ENCODE data around the gene LLGL2.
"Not testable (repeated sequence)": the region's sequence is repeated elsewhere in the genome, so short reads cannot be mapped to it uniquely, and the experiment has no call there.

The LLGL2 gene

GRCh38 chr17:75524970-75525805, at the start of gene LLGL2:
Gene LLGL2 (plus strand): TSS chr17:75525697. CDS start chr17:75543427, 17,730 bp downstream.
- DNase-seq (ENCODE audit: low read depth), result no peak

- DNase-seq (ENCODE audit: low read depth), result no peak
Measured at GRCh38 chr17:75475851-75476250, 49.6 kb upstream of the LLGL2 start.

DNA sequence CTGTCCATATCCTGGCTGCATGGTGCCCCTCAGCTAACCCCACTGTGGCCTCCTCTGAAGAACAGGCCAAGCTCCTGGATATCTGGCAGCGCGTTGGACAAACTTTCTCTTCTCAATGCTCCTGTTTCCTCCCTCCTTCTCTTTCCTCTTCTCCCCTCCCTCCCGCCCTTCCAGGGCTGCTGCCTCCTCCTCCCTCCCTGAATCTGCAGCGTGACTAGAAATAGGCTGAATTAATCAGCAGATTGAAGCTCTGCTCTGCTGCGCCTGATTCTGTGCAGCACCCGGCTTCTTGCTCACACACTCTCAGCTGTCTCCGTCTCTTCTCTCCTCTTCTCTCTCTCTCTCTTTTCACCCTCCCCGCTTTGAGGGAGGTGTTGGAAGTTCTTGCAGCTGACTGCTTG, 49.2 kb upstream of the LLGL2 start:
- no peak for DNase-seq (ENCODE audit: low read depth)

GRCh38 chr17:75476752-75477489, 48.6 kb upstream of the LLGL2 start:
- DNase-seq (ENCODE audit: low read depth), result no peak

GRCh38 chr17:75477490-75477862, 48.0 kb upstream of the LLGL2 start:
- DNase-seq (ENCODE audit: low read depth), result not testable (repeated sequence)

DNA sequence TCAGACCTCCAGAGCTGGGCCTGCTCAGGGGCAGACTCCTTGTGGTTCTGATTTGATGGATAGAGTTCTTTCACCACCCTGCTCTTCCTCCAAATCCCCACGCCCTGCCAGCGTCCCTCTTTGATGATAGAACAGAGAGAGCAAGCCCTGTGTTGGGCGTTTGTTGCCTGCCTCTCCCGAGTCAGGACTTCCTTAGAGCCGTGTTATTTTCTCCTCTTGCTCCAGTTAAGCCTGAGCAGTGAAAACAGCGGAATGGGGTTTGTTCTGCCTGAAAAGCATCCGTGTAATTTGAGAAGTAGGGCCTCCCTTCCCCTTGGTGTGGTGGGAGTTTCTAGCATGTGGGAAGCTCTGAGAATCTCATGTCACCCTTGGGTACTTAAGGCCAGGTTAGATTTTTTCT, 47.0 kb upstream of the LLGL2 start:
- DNase-seq (ENCODE audit: low read depth), result no peak

- DNase-seq (ENCODE audit: low read depth), result no peak
Measured at GRCh38 chr17:75480281-75480680, 45.2 kb upstream of the LLGL2 start.

GRCh38 chr17:75481194-75482068, 44.1 kb upstream of the LLGL2 start:
- no peak for DNase-seq (ENCODE audit: low read depth)

- no peak for DNase-seq (ENCODE audit: low read depth)
Measured at GRCh38 chr17:75482098-75482942, 43.2 kb upstream of the LLGL2 start.

DNA sequence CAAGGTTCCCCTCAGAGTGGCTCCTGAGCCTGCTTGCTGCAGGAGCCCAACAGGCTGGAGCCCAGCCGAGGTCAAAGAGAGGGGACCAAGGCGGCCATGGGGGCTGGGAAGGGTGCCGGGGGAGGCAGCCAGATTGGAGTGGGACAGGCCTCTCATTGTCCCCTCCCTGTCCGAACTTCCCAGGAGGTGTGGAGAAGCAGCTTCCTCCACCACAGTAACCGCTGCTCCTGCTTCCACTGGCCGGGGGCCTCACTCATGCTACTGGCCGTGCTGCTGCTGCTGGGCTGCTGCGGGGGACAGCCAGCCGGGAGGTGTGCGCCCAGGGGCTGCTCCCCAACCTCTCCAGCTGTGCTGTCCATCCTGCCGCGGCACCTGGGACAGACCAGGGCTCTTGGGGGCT, 39.8 kb upstream of the LLGL2 start:
- DNase-seq (ENCODE audit: low read depth), result no peak

DNA sequence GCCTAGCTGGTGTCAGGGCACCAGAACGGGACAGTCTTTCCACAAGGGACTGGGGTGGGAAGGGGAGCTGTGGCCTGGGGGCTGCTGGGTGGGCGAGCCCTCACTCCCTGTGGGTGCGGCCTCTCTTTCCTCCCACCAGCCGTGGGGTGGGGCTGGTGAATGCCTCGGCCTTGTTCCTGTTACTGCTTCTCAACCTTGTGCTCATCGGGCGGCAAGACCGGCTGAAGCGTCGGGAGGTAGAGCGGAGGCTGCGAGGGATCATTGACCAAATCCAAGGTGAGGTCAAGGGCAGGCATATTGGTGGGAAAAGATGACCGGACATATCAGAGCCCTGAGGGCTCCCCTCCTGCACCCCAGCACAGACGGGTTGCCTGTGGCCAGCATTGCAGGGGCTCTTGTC, 39.3 kb upstream of the LLGL2 start:
- no peak for DNase-seq (ENCODE audit: low read depth)

DNA sequence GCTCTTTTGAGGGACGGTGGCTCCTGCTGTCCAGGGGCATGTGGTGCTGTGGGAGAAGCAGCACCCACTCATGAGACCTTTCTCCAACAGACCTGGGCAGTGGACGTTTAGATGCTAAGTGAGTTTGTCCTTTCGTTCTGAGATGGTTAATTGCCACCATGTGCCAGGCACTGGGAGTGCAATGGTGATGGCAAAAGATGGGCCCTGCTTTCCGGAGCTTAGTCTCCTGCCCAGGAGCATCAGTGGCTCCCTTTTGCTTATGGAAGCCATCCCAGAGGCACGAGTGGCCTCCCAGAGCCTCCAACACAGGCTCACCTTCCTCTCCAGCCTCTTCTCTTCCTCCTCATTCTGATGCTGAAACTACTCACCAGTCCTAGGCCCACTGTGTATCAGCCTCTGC, 38.5 kb upstream of the LLGL2 start:
- no peak for DNase-seq (ENCODE audit: low read depth)

DNA sequence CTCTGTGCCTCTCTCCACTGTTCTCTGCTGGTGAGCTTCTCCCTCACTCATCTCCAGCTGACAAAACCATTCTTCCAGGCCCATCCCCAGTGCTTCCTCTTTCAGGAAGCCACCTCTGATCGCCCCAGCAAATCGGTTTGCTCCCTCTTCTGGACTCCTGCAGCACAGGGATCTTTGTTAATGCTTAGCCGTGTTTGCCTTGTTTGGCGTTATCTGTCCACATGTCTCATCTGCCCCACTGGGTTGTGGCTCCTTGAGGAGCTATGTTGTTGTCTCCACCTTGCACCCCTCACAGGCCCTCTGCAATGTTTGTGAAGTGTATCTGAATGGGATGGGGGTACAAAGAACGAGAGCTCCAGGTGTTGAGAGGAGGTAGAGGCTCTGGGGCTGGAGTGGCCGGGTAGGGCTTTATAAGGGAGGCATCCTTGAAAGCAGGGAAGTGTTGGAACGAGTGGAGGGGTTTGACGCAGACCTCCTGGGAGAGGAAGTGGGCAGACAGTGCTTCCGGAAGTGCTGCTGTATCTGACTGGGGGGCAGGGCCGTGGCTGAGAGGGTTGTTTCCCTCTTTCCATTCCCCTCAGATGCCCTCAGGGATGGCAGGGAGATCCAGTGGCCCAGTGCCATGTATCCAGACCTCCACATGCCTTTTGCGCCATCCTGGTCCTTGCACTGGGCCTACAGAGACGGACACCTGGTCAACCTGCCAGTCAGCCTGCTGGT, 38.0 kb upstream of the LLGL2 start:
- no peak for DNase-seq (ENCODE audit: low read depth)

DNA sequence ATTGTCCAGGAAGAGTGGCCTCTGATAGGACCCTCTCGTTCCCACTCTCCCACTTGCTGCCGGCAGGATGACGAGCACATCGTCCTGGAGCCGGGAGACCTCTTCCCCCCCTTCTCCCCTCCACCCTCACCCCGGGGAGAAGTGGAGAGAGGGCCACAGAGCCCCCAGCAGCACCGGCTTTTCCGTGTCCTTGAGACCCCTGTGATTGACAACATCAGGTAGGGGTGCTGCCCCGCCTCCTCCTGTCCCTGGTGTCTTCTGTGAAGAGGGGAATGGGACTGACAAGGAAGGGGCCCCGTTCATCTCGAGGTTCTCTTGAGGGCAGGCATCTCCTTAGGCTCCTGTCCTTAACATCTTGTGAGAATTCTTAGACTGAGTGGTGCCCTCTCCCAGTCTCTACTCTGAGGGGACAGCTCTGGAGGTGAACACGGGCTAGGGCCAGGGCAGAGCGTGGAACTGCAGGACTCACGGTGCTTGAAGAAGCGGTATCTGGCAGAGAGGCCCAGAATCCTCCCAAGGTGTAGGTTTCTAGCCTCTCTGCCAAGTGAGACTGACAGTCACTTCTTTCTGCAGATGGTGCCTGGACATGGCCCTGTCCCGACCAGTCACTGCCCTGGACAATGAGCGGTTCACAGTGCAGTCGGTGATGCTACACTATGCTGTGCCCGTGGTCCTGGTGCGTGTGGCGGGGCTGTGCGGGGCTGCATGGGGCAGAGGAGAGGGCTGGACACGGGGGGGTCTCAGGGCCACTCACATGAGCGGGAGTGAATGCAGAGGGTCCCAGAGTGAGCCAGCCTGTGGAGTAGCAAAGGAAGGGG, 36.6 kb upstream of the LLGL2 start:
- no peak for DNase-seq (ENCODE audit: low read depth)

DNA sequence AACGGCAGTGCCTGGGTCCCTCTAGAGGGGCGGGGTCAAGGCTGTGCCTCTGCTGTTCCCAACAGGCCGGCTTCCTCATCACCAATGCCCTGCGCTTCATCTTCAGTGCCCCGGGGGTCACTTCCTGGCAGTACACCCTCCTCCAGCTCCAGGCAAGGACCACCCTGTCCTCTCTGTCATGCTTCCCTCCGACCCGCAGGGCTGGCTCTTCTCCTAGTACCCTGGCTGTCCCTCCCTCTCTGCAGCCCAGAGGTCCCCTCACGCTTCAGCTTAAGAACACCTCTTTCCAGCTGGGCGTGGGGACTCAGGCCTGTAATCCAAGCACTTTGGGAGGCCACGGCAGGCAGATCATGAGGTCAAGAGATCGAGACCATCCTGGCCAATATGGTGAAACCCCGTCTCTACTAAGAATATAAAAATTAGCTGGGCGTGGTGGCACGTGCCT, 36.0 kb upstream of the LLGL2 start:
- DNase-seq (ENCODE audit: low read depth), result no peak

GRCh38 chr17:75490173-75490743, 35.2 kb upstream of the LLGL2 start:
- no peak for DNase-seq (ENCODE audit: low read depth)

GRCh38 chr17:75490953-75491649, 34.4 kb upstream of the LLGL2 start:
- DNase-seq (ENCODE audit: low read depth), result no peak

GRCh38 chr17:75491680-75492079, 33.8 kb upstream of the LLGL2 start:
- DNase-seq (ENCODE audit: low read depth), result no peak
